ENCODE data around the gene PTPRK.

Gene PTPRK

GRCh38 chr6:128520436-128521281, at the start of gene PTPRK:
PTPRK (minus strand) TSS chr6:128520599; CDS start chr6:128520358, 241 bp downstream.
- peak; percentile 89 to 94 for ATAC-seq

GRCh38 chr6:128567029-128567428, 46.6 kb upstream of the PTPRK start:
- no peak for ATAC-seq

GRCh38 chr6:128560966-128561365, 40.6 kb upstream of the PTPRK start:
- ATAC-seq, result no peak

GRCh38 chr6:128558924-128559323, 38.5 kb upstream of the PTPRK start:
- ATAC-seq, result no peak

GRCh38 chr6:128558021-128558420, 37.6 kb upstream of the PTPRK start:
- ATAC-seq, result no peak

GRCh38 chr6:128557081-128557480, 36.7 kb upstream of the PTPRK start:
- no peak for ATAC-seq

GRCh38 chr6:128554302-128554701, 33.9 kb upstream of the PTPRK start:
- no peak for ATAC-seq

GRCh38 chr6:128541261-128541660, 20.9 kb upstream of the PTPRK start:
- no peak for ATAC-seq

GRCh38 chr6:128538763-128539162, 18.4 kb upstream of the PTPRK start:
- no peak for ATAC-seq

- ATAC-seq, result peak in 1 of 2 donors; percentile 27
Measured at GRCh38 chr6:128532827-128533226, 12.4 kb upstream of the PTPRK start.

- ATAC-seq, result no peak
Measured at GRCh38 chr6:128532136-128532535, 11.7 kb upstream of the PTPRK start.

- ATAC-seq, result no peak
Measured at GRCh38 chr6:128531696-128532095, 11.3 kb upstream of the PTPRK start.

GRCh38 chr6:128528241-128528640, 7.8 kb upstream of the PTPRK start:
- no peak for ATAC-seq

GRCh38 chr6:128527375-128527774, 7.0 kb upstream of the PTPRK start:
- ATAC-seq, result no peak

- no peak for ATAC-seq
Measured at GRCh38 chr6:128526152-128526914, 5.9 kb upstream of the PTPRK start.

- ATAC-seq, result no peak
Measured at GRCh38 chr6:128525406-128525805, 5.0 kb upstream of the PTPRK start.

- ATAC-seq, result no peak
Measured at GRCh38 chr6:128521282-128521632, 858 bp upstream of the PTPRK start.

GRCh38 chr6:128519931-128520435, 416 bp downstream of the PTPRK start:
- peak; percentile 6 to 23 for ATAC-seq

- ATAC-seq, result no peak
Measured at GRCh38 chr6:128519132-128519930, 1.1 kb downstream of the PTPRK start.

GRCh38 chr6:128518434-128519131, 1.8 kb downstream of the PTPRK start:
- no peak for ATAC-seq

GRCh38 chr6:128517124-128517523, 3.3 kb downstream of the PTPRK start:
- ATAC-seq, result no peak

- no peak for ATAC-seq
Measured at GRCh38 chr6:128516514-128516898, 3.9 kb downstream of the PTPRK start.
